GM06990 (cell line): ENCODE results near the gene CAMTA1.

Experiments
- DNase-seq: peaks from one replicate; pipeline ENCODE4 v3.0.0-alpha.2; 2011; ENCODE audit not compliant: insufficient read length; ENCODE audit errors: extremely low read depth
- H3K27me3 ChIP-seq: replicated peaks from 2 replicates; pipeline ENCODE4 v1.6.0; 2011; ENCODE audit warnings: low read length; ENCODE audit not compliant: control insufficient read depth, insufficient read depth
- H3K36me3 ChIP-seq: 2 replicates; pipeline ENCODE4 v1.5.1; 2011; ENCODE audit warnings: low read length; ENCODE audit not compliant: control insufficient read depth, insufficient read depth
- H3K4me3 ChIP-seq: replicated peaks from 2 replicates; pipeline ENCODE4 v1.5.1; 2011; ENCODE audit warnings: low read depth, mild to moderate bottlenecking, control low read depth, low read length
- CTCF ChIP-seq: IDR thresholded peaks from 2 replicates; pipeline ENCODE4 v1.5.1; 2011; ENCODE audit warnings: low read length, control low read depth, mild to moderate bottlenecking, inconsistent platforms; ENCODE audit not compliant: insufficient read depth, poor library complexity, severe bottlenecking

CAMTA1 gene

DNA sequence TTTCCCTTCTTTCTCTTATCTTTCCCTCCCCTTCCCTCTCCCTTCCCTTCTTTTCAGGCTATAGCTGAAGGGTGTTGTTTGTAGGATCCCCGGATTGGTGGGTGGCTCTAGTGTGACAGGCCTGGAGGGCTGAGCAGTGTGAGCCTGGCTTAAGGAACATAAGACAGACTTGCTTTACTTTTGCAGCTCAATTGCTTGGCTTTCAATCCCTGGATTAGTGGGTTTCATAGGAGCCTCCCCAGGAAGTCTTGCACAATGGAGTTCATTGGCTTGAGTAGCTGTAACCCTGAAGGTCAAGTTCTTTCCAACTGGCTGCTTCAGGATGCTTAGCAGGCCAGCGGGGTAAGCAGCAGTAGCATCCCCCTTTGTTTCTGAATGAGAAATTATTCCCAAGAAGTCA is 126.7 kb downstream of the CAMTA1 start:
- H3K27me3 ChIP-seq = no peaks in the 10 kb centered on the region
- no peaks in the 10 kb centered on the region for H3K36me3 ChIP-seq
- H3K4me3 ChIP-seq = no peak overlapping the region
- no peak for TF ChIP-seq CTCF
- DNase-seq = no peak

DNA sequence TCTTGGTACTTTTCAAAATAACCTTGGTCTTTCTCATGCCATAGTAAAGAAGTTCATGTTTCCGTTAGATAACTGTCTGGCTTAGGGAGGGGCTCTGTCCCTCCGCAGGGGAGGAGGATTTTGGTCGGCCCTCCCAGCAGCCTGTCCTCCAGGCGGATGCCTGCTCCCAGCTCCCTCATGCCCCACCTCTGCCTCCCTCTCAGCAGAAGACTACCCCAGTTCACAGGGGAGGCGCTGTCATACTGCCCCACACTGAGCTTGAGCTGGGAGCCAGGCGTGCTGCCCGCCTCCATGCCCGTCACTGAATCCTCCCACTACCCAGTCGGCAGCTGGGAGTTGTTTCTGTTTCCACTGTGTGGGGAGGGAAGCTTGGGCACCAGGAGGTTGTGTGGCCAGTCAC is 127.3 kb downstream of the CAMTA1 start:
- no peaks in the 10 kb centered on the region for H3K27me3 ChIP-seq
- H3K4me3 ChIP-seq = no peak overlapping the region
- no peaks in the 10 kb centered on the region for H3K36me3 ChIP-seq
- no peak for DNase-seq
- TF ChIP-seq CTCF = no peak

DNA sequence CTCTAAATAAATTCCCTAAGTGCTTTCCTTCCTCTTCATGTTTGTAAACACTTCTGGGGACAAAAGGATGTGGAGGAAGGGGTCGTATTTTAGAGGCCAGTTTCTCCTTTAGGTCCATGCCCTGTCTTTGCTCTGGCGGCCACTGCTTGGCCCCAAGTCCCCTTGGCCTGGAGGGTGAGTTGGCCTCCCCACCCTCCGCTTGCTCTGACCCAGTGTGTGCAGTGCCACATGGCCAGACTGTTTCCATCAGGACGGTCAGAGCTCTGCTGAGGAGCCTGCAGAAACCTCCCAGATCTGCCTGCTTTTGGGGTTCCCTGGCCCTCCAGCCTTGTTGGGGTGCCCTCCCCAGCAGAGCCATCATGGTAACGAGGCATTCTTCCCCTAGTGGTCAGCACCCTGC is 127.8 kb downstream of the CAMTA1 start:
- no peak overlapping the region for H3K4me3 ChIP-seq
- TF ChIP-seq CTCF = no peak
- DNase-seq = no peak
- H3K27me3 ChIP-seq = no peaks in the 10 kb centered on the region
- no peaks in the 10 kb centered on the region for H3K36me3 ChIP-seq

GRCh38 chr1:6914706-6915105 is 129.5 kb downstream of the CAMTA1 start:
- H3K27me3 ChIP-seq = no peaks in the 10 kb centered on the region
- no peak for DNase-seq
- H3K36me3 ChIP-seq = no peaks in the 10 kb centered on the region
- no peak overlapping the region for H3K4me3 ChIP-seq
- no peak for TF ChIP-seq CTCF

DNA sequence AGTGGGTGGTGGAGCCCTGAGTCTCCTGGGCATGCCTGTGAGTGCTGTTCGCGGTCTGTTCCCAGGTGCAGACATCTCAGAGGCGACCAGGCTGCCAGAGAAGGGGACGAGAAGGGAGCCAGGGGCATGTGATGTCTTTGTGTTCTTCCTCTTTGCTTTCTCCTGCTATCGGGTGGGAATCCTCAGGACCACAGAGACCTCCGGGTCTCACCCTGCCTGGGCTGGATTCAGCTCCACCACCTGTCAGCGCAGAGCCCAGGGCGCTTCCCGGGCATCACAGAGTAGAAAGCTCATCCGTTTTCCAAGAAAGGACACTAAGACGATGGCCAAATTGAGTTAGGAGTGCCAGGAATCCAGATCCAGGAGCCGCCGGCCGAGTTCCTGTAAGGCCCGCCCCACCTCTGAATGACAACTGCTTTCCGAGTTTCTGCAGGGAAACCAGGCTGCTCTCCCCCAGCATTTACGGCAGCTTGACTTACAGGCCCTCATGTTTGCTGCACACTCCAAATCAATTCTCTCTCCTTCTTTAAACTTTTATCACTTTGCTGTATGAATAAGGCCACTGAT is 130.8 kb downstream of the CAMTA1 start:
- H3K27me3 ChIP-seq = no peaks in the 10 kb centered on the region

More for the DNA sequence above, 130.8 kb downstream of the CAMTA1 start:
- no peak overlapping the region for H3K4me3 ChIP-seq
- H3K36me3 ChIP-seq = no peaks in the 10 kb centered on the region
- no peak for TF ChIP-seq CTCF
- DNase-seq = no peak
